Panc1 (cell line): ENCODE data around the gene CENPU.

ENCODE experiments used
- CTCF ChIP-seq: fragments of 450-650 bp; IDR thresholded peaks from 2 replicates; pipeline ENCODE4 v1.5.1; 2017; ENCODE audit warnings: mild to moderate bottlenecking
- REST ChIP-seq, 2 experiments: IDR thresholded peaks; 2 replicates each; pipeline ENCODE4 v1.6.1; 2011 to 2012; ENCODE audit warnings: low read depth in 2 of 2, control low read depth in 1 of 2, low read length in 1 of 2, mild to moderate bottlenecking in 1 of 2, moderate library complexity in 1 of 2; ENCODE audit not compliant: insufficient read depth in 1 of 2

DNA sequence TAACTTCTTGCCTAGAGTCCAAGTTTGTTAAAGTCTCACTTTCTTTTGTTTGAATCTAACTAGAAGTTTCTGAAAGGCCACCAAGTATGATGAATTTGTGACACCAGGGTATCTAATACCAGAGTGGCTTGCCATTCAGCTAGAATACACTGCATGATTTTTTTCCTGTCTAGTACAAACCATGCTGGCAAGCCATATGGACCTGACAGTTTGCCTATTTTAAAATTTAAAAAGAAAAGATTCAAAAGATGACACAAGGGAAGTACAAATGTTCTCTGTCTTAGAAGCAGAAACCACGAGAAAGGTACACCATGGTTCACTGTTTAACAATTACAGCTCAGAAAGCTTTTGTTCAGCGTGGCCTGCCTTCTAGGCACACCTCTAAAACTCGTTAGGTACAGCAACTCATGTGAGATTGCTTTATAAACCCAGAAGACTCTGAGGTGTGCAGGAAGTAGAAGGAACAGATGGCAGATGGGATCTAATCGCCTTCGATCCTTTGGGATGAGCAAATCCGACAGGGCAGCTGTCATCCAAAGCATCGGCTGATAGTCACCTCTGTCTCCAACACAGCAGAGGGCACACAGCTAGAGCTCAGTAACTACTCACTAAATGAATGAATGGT is 35.4 kb upstream of the CENPU start:
- no peak for TF ChIP-seq CTCF
- no peak for TF ChIP-seq REST (IDR thresholded peaks at IDR 0.05; ENCODE audit: insufficient read depth in 1 of 2, low read depth in 2 of 2, low read length in 1 of 2)
